Left cardiac atrium (tissue), 4 donors: ENCODE results near the gene MAIP1. TPM values are rescaled to one million over a fixed set of nuclear protein-coding genes. Genes with fewer than 3 reads are reported as not detected.

Experiments
- ATAC-seq, 2 donors: fragments of 200-7000 bp; cut with Tn5 transposase; one replicate each; pipeline ENCODE4 v1.9.1; 2020; ENCODE audit warnings: mild to moderate bottlenecking in 2 of 2, moderate library complexity in 2 of 2
- DNase-seq: peaks from one replicate; pipeline ENCODE4 v3.0.0-alpha.2; 2020
- intact Hi-C, 2 donors: fragments of 100-400 bp; cut with DNase I; formaldehyde crosslinking; loops; one replicate each; pipeline versions ENCODE4 v1.14.1 to v1.15.1; 2022 to 2023
- total RNA-seq, 2 donors: library from RNA; stranded (reverse); fragmentation: NEBNext Ultra II Directional; extraction: Animal tissue kit (Norgen Biotek cat#: 25700); gene quantifications; one replicate each; pipeline ENCODE4 v1.2.1, GENCODE V29; 2021
- donor health status: DM: no; HTN: yes; CAD: no.
- donor health status: DM: no; HTN: yes; CAD: no; lungs with severe emphysema.
- donor health status: DM: yes; HTN: yes; CAD: no.
- donor health status: Dilated cardiomyopathy.

The MAIP1 gene
- total RNA-seq, 2 donors from 2014 or later: 18.3 to 23.4 TPM

- intact Hi-C loops: no loop called here
- DNase-seq (no peak), ATAC-seq (no peak)
Observed at GRCh38 chr2:199984159-199984558, 28.8 kb downstream of the MAIP1 start.

DNA sequence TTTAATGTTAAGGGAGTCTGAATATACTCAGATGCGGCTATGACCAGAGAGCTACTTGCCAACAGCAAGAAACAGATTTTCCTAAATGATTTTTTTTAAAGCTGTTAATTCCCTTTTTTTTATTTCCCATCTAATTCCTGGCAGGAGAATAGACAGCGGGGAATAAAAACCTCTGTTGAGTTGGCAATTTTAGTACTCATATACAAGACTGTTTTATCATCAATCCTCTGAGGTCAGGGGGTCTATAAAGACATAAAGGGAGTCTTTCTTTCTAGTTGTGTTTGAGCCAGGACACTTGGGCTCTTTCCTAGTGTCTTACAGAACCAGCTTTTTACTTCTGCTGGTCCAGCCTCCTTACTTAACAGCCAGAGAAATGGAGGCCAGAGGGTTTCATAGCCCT is 29.4 kb downstream of the MAIP1 start:
- intact Hi-C loops: loop anchor here in 1 of 2 donors (5.0 kb wide), 1 partner anchor 323 kb away; the partner anchor contains the start of gene SPATS2L
- ATAC-seq (no peak), DNase-seq (no peak)

GRCh38 chr2:199985625-199986207 is 30.3 kb downstream of the MAIP1 start:
- DNase-seq (peak; percentile 46), ATAC-seq (peak; percentile 69 to 70)
- intact Hi-C loops: loop anchor here in 1 of 2 donors (5.0 kb wide), 1 partner anchor 322 kb away; the partner anchor contains the start of gene SPATS2L

DNA sequence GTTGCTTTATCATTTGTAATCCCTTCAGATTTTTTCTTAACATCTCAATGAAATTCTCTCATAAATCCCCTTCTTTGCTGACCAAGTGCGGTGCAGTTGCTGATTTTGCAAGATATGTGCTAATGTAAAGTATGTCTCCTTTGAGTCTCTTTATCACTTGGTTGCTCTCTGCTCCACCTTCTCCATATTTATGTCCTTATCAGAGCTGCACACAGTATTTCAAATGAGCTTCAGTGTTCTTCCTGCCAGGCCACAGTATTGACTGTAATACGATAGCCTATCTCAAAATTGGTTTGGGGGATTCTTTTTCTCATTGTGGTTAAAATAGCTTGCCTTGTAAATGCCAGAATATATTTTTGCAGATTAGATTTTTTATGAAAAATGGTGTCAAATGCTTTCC is 32.2 kb downstream of the MAIP1 start:
- ATAC-seq (no peak), DNase-seq (no peak)
- intact Hi-C loops: loop anchor here in 1 of 2 donors (5.0 kb wide), 1 partner anchor 320 kb away; the partner anchor contains the start of gene SPATS2L

- DNase-seq: no peak
- ATAC-seq: peak in 1 of 2 donors; percentile 56
- intact Hi-C loops: loop anchor here in 1 of 2 donors (5.0 kb wide), 1 partner anchor 319 kb away; the partner anchor contains the start of gene SPATS2L
Observed at GRCh38 chr2:199988151-199988550, 32.8 kb downstream of the MAIP1 start.

DNA sequence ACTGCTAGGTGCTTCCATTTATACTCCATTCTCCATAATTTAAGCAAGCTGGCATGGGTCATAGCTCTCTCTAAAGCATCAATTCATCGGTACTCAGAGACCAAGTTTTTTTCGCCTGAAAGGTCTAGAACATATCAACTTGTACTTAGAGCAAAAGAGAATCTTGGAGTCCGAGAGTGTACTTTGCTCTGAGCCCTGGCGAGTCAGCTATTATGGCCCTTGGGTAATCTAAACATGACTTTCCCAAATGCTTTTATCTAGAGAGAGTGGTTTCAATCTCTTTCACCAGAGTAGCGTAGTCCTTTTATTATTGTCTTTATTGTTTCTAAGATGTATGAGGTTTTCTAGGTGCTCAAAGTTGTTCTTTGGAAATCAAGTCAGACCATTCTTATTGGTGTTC is 34.4 kb downstream of the MAIP1 start:
- ATAC-seq (no peak), DNase-seq (no peak)
- intact Hi-C loops: loop anchor here in 1 of 2 donors (5.0 to 10.0 kb wide), 2 partner anchors 235 to 317 kb away; partner anchors contain the start of gene SPATS2L

- ATAC-seq: no peak
Observed at GRCh38 chr2:199991691-199992090, 36.3 kb downstream of the MAIP1 start.

DNA sequence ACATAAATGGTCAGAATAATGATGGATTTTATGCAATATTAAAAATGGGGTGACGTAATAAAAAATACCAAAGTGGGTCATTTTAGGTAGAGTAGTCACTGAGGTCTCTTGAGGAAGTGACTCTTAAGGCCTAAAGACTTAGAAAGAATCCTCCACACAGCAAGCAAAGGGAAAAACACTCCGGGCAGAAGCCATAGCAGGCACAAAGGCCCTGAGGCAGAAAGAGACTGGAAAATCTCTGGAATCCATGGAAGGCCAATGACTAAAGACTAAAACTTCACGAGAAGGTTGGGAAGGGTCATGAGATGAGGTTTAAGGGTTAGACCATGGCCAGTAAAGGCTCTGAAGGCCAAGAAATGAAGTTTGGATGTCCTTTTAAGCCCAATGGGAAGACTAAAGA is 36.9 kb downstream of the MAIP1 start:
- DNase-seq (no peak), ATAC-seq (no peak)
- intact Hi-C loops: loop anchor here in 1 of 2 donors (10.0 kb wide), 1 partner anchor 233 kb away; no protein-coding TSS in a partner anchor

More at GRCh38 chr2:199991691-199992090, 36.3 kb downstream of the MAIP1 start:
- intact Hi-C loops: loop anchor here in 1 of 2 donors (10.0 kb wide), 1 partner anchor 233 kb away; no protein-coding TSS in a partner anchor
- DNase-seq: no peak

DNA sequence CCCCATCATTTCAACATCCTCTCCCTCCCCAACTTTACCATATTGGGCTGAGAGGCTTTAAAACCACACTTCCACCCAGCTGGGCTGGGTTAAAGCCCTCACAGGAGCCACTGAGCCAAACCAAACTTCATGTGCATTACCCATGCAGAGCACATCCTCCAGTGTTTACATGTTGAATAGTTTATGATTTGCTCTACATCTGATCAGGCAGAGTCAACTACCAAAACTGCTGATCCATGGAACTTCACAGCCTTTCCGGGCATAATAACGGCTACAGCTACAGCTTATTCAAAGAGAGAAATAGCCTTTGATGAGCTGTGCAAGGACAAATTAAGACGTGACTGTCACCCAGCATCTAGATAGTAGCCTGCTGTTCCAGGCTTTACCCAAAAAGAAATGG is 39.0 kb downstream of the MAIP1 start:
- intact Hi-C loops: loop anchor here in 1 of 2 donors (10.0 kb wide), 1 partner anchor 230 kb away; no protein-coding TSS in a partner anchor
- DNase-seq: no peak
- no peak for ATAC-seq

DNA sequence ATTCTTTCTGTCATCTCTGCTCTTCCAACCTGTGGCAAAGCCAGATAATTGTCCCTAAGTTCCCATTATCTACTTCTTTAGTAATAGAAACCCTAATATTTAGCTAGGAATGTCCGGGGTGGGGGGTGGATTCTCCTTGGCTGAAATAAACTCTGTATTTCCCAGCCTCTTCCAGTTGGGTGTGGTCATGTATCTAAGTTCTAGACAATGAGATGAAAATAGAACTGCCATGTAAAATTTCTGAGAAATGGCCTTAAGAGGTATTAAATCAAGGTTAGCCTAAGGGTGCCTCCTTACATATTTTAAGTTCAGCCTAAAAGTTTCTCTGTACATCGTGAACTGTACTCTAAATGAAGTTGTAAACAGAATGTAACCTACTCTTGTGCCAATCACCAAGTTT is 39.5 kb downstream of the MAIP1 start:
- intact Hi-C loops: loop anchor here in 1 of 2 donors (10.0 kb wide), 1 partner anchor 230 kb away; no protein-coding TSS in a partner anchor
- ATAC-seq (no peak), DNase-seq (no peak)

GRCh38 chr2:199997296-199997695 is 41.9 kb downstream of the MAIP1 start:
- ATAC-seq (peak in 1 of 2 donors; percentile 53), DNase-seq (no peak)
- intact Hi-C loops: loop anchor here in 1 of 2 donors (10.0 kb wide), 1 partner anchor 228 kb away; no protein-coding TSS in a partner anchor

GRCh38 chr2:199999166-199999565 is 43.8 kb downstream of the MAIP1 start:
- intact Hi-C loops: loop anchor here in 1 of 2 donors (10.0 kb wide), 1 partner anchor 226 kb away; no protein-coding TSS in a partner anchor
- no peak for ATAC-seq
- no peak for DNase-seq

GRCh38 chr2:200000444-200001163 is 45.2 kb downstream of the MAIP1 start:
- DNase-seq (no peak), ATAC-seq (peak; percentile 74 to 81)
- intact Hi-C loops: no loop called here

DNA sequence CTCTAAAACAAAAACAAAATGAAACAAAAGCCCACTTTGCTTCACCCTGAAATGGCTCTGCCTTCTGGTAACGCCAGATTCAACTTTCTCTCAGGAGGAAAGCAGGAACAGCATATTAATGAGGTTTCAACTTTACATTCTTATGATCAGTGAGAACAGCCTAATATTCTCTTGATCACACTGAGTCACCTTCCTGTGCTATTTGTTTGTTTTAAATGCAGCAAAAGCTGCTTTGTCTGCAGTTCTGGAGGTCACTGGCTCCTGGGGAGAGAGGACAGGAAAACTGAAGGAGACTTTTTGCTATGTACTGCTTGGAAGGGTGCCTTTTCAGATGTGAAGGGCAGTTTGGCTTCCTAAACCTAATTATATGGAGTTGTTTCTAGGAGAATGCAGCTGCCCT is 48.1 kb downstream of the MAIP1 start:
- ATAC-seq: no peak
- intact Hi-C loops: no loop called here
- DNase-seq: no peak

DNA sequence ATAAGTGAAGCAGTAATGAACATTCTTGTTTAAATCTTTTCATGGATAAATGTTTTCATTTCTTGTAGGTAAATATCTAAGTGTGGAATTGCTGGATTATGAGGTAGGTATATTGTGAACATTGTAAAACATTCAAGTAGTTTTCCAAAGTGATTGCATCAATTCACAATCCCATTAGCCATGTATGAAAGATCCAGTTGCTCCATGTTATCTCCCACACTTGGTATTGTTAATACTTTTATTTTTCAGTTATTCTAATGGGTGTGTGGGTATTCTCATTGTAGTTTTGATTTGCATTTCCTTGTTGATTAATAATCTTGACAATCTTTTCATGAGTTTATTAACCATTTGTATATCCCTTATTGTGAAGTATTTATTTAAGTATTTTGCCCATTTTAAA is 50.3 kb downstream of the MAIP1 start:
- DNase-seq (no peak), ATAC-seq (no peak)
- intact Hi-C loops: no loop called here

DNA sequence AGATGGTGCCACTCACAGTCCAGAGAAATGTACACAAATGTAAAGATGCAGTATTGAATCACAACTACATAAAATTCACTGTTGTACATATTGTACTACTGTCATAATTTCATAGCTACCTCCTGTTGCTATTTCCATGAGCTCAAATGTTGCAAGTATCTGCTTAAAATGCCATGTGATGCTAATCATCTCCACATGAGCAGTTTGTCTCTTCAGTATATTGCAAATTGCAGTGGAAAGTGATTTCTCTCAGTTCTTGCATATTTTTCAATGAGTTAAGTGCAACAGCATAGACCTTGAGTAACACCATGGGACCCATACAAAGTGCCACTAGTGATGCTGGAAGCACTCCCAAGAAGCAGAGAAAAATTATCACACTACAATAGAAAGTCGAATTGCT is 51.9 kb downstream of the MAIP1 start:
- ATAC-seq (no peak), DNase-seq (no peak)
- intact Hi-C loops: no loop called here

GRCh38 chr2:200012401-200012800 is 57.0 kb downstream of the MAIP1 start:
- intact Hi-C loops: no loop called here
- no peak for DNase-seq
- ATAC-seq: no peak
